ENCODE results near the gene SYT7. TPM values are rescaled to one million over a fixed set of nuclear protein-coding genes. Genes with fewer than 3 reads are reported as not detected.

The SYT7 gene
- total and polyA plus RNA-seq, 4 donors: 2.1 to 114 (median 30.8) TPM

- Histone ChIP-seq H3K4me3 (ENCODE audit: low read depth in 1 of 3, low read length in 3 of 3) (no peak overlapping the region), H3K27me3 (ENCODE audit: control insufficient read depth in 4 of 4, insufficient read depth in 4 of 4, low read length in 3 of 4) (no peaks in the 10 kb centered on the region), H3K9ac (ENCODE audit: low read depth in 1 of 2, low read length in 2 of 2) (no peak overlapping the region), H3K9me3 (ENCODE audit: control insufficient read depth in 4 of 4, low read length in 3 of 4) (no peaks in the 10 kb centered on the region), H3K4me1 (ENCODE audit: control insufficient read depth in 4 of 4, insufficient read depth in 4 of 4, low read length in 3 of 4) (peaks cover 0 to 15% (median 8%) of the 10 kb centered on the region in 4 donors), H3K27ac (ENCODE audit: low read depth in 1 of 2, low read length in 2 of 2) (no peak overlapping the region), H3K36me3 (ENCODE audit: control insufficient read depth in 4 of 4, insufficient read depth in 3 of 4, low read depth in 1 of 4, low read length in 3 of 4) (no peaks in the 10 kb centered on the region)
- TF ChIP-seq RXRA (IDR thresholded peaks at IDR 0.05) (peak in 1 of 2 donors; percentile 18), HNF4A (conservative IDR thresholded peaks at IDR 0.05) (peak in 1 of 2 donors; percentile 15), ZBTB33 (IDR thresholded peaks at IDR 0.05) (no peak), FOXA1 (IDR thresholded peaks at IDR 0.05) (no peak)
- 73% methylated on average over 9 of the region's 9 CpGs for WGBS
- DNase-seq (ENCODE audit: low spot score): no peak
Observed at GRCh38 chr11:61610905-61611304, 30.0 kb upstream of the SYT7 start.

GRCh38 chr11:61609980-61610366, 29.1 kb upstream of the SYT7 start:
- no peak overlapping the region for H3K4me3 ChIP-seq (ENCODE audit: low read depth in 1 of 3, low read length in 3 of 3)
- DNase-seq (ENCODE audit: low spot score): no peak
- WGBS: 27% methylated on average over 8 of the region's 8 CpGs
- TF ChIP-seq YY1 (IDR thresholded peaks at IDR 0.05) (no peak), EGR1 (IDR thresholded peaks at IDR 0.05; ENCODE audit: low read depth in 2 of 2) (no peak), REST (IDR thresholded peaks at IDR 0.05) (no peak), RXRA (IDR thresholded peaks at IDR 0.05) (no peak), CTCF (IDR thresholded peaks at IDR 0.05; ENCODE audit: low read depth, low read length, missing input control) (no peak), HNF4G (IDR thresholded peaks at IDR 0.05) (no peak), ATF3 (IDR thresholded peaks at IDR 0.05) (no peak), HNF4A (conservative IDR thresholded peaks at IDR 0.05) (no peak), SP1 (IDR thresholded peaks at IDR 0.05) (no peak), MAX (IDR thresholded peaks at IDR 0.05) (no peak), GABPA (IDR thresholded peaks at IDR 0.05 in 1 of 2, conservative IDR thresholded peaks at IDR 0.05 in 1 of 2) (no peak), FOXA2 (IDR thresholded peaks at IDR 0.05) (no peak), FOXA1 (IDR thresholded peaks at IDR 0.05) (no peak), RAD21 (IDR thresholded peaks at IDR 0.05) (no peak), JUND (IDR thresholded peaks at IDR 0.05) (no peak), ZBTB33 (IDR thresholded peaks at IDR 0.05) (no peak)
- H3K36me3 ChIP-seq (ENCODE audit: control insufficient read depth in 4 of 4, insufficient read depth in 3 of 4, low read depth in 1 of 4, low read length in 3 of 4): no peaks in the 10 kb centered on the region
- H3K9me3 ChIP-seq (ENCODE audit: control insufficient read depth in 4 of 4, low read length in 3 of 4): no peaks in the 10 kb centered on the region
- H3K4me1 ChIP-seq (ENCODE audit: control insufficient read depth in 4 of 4, insufficient read depth in 4 of 4, low read length in 3 of 4): peaks cover 0 to 15% (median 8%) of the 10 kb centered on the region in 4 donors
- no peak overlapping the region for H3K9ac ChIP-seq (ENCODE audit: low read depth in 1 of 2, low read length in 2 of 2)
- H3K27me3 ChIP-seq (ENCODE audit: control insufficient read depth in 4 of 4, insufficient read depth in 4 of 4, low read length in 3 of 4): no peaks in the 10 kb centered on the region
- H3K27ac ChIP-seq (ENCODE audit: low read depth in 1 of 2, low read length in 2 of 2): no peak overlapping the region

Data from liver (tissue), 9 donors.